ENCODE results near the gene PIAS1. TPM values are rescaled to one million over a fixed set of nuclear protein-coding genes. Genes with fewer than 3 reads are reported as not detected.

The PIAS1 gene
- total RNA-seq, 4 donors from 2014 or later: 19.9 to 69.2 (median 26.6) TPM

- H3K4me3 ChIP-seq: peak overlapping the region; percentile 56 to 92 (median 86)
- H3K27ac ChIP-seq: peak overlapping the region in 3 of 4 donors; percentile 56 to 89 (median 87)
- DNase-seq: no peak
- H3K27me3 ChIP-seq: peaks cover 0 to 29% (median 0%) of the 10 kb centered on the region in 4 donors
- H3K36me3 ChIP-seq: no peaks in the 10 kb centered on the region
- peaks cover 18 to 40% (median 19%) of the 10 kb centered on the region in 3 donors for H3K4me1 ChIP-seq
- 29 to 49% methylated on average over 17 to 21 of the region's 25 CpGs for WGBS, 2 donors
- H3K9me3 ChIP-seq: no peaks in the 10 kb centered on the region
- intact Hi-C loops (cut with DNase I): no loop called here
- TF ChIP-seq POLR2A (IDR thresholded peaks at IDR 0.05): no peak
- TF ChIP-seq CTCF (IDR thresholded peaks at IDR 0.05): no peak
Measured at GRCh38 chr15:68228143-68228970, 174.2 kb downstream of the PIAS1 start.

GRCh38 chr15:68228971-68229385, 174.9 kb downstream of the PIAS1 start:
- H3K4me3 ChIP-seq: peak overlapping the region; percentile 56 to 92 (median 86)
- DNase-seq: no peak
- H3K27ac ChIP-seq: peak overlapping the region; percentile 56 to 89 (median 86)
- peaks cover 0 to 35% (median 0%) of the 10 kb centered on the region in 4 donors for H3K27me3 ChIP-seq
- intact Hi-C loops (cut with DNase I): no loop called here
- no peaks in the 10 kb centered on the region for H3K36me3 ChIP-seq
- H3K4me1 ChIP-seq: peaks cover 18 to 40% (median 19%) of the 10 kb centered on the region in 3 donors
- no peaks in the 10 kb centered on the region for H3K9me3 ChIP-seq
- TF ChIP-seq POLR2A (IDR thresholded peaks at IDR 0.05) (no peak), CTCF (IDR thresholded peaks at IDR 0.05) (no peak)
- WGBS, 2 donors: 0% methylated on average over 5 to 6 of the region's 39 CpGs

DNA sequence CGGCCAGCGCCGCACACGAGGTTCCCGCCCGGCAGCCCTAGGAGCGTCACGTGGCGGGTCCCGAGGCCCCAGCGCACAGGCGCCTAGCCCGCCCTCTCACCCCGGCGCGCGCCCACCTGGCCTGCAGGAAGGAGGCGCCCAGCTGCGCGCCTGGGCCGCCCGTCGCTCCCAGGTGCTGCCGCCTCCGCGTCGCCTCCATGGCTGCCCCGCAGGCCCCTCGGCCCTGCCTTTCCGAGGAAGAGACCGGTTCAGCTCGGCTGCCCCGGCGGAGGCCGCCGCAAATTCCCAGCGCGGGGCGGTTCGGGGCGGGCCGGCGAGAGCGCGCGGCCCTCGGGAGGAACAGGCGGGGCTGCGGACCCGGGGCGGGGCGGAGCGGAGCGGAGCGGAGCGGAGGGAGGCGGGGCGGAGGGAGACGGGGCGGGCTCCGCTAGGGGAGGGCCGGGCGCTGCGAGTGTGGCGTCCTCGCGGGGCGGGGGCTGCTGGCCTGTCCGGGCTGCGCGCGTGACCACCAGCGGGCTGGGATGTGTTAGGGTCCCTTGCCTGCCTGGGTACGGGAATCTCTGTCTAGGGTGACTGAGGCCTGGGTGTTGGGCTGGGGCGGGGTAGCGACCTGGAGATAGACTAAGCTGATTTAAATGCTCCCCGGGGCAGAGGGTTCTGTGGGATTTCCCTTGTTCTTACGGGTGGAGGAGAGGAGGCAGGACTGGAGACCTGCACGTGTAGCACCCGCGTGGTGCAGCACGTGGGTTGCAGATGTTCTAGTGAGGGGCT, 175.5 kb downstream of the PIAS1 start, which contains the start of gene CLN6:
Gene CLN6 (minus strand): TSS at position 343 of the 771 bp plus-strand sequence. CDS start 144 bp downstream, at position 199.
- no peaks in the 10 kb centered on the region for H3K9me3 ChIP-seq
- TF ChIP-seq POLR2A (IDR thresholded peaks at IDR 0.05) (peak in 3 of 4 donors; percentile 21 to 45 (median 30)), CTCF (IDR thresholded peaks at IDR 0.05) (peak in 1 of 6 experiments; percentile 13)
- peak; percentile 18 for DNase-seq
- intact Hi-C loops (cut with DNase I): no loop called here
- H3K4me1 ChIP-seq: peaks cover 18 to 44% (median 19%) of the 10 kb centered on the region in 3 donors
- H3K36me3 ChIP-seq: no peaks in the 10 kb centered on the region
- peaks cover 0 to 41% (median 0%) of the 10 kb centered on the region in 4 donors for H3K27me3 ChIP-seq
- 0% methylated on average over 4 to 7 of the region's 82 CpGs for WGBS, 2 donors
- peak within 1 kb of the TSS; percentile 56 to 89 (median 86) for H3K27ac ChIP-seq
- H3K4me3 ChIP-seq: peak within 1 kb of the TSS; percentile 56 to 92 (median 86)

DNA sequence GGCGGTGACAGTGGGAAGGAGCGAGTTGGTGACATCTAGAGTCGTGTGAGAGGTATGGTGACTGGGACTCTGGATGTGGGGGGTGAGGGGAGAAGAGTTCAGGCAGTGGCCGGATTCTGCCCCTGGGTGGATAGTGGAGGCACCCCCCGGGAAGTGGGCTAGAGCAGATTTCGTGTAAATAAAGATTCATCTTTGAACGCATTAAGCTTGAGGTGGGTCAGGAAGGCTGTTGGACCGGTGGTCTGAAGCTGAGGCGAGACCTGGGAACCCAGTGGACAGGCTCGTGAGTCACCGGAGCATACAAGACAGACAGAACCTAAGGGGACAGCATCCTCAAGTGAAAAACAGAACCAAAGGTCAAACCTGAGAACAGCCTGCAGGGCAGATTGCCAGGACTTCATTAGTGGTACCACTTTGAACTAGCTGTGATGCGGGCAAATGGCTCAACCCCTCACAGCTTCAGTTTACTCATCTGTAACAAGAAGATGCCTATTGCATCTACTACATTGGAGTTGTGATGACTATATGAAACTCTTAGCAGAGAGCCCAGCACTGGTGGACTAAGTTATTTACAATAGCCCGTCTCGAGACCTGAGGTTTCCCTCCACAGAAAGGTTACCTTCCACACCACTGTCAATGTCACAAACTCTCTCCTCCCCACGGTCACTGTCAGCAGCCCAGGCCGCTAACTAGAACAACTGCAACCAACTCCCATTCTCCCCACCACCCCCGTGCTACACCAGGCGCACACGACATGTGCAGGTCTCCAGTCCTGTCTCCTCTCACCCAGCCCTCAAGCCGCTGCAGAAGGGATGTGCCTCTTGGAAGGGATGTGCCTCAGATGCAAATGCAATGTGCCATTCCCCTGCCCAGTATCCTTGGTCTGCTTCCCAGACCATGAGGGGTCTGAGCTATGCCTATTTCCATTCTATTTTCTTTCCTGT, 176.3 kb downstream of the PIAS1 start:
- peaks cover 0 to 41% (median 0%) of the 10 kb centered on the region in 4 donors for H3K27me3 ChIP-seq
- H3K36me3 ChIP-seq: no peaks in the 10 kb centered on the region
- intact Hi-C loops (cut with DNase I): no loop called here
- no peaks in the 10 kb centered on the region for H3K9me3 ChIP-seq
- 56 to 62% methylated on average over 19 to 20 of the region's 20 CpGs for WGBS, 2 donors
- peak overlapping the region; percentile 56 to 92 (median 86) for H3K4me3 ChIP-seq
- TF ChIP-seq CTCF (IDR thresholded peaks at IDR 0.05): no peak
- TF ChIP-seq POLR2A (IDR thresholded peaks at IDR 0.05): no peak
- peaks cover 18 to 47% (median 19%) of the 10 kb centered on the region in 3 donors for H3K4me1 ChIP-seq
- no peak for DNase-seq
- peak overlapping the region; percentile 56 to 89 (median 86) for H3K27ac ChIP-seq
